Natural killer cell (primary cell): ENCODE data around the gene MAP1B. TPM values are rescaled to one million over a fixed set of nuclear protein-coding genes. Genes with fewer than 3 reads are reported as not detected.

Experiments used
- ATAC-seq, 3 donors: fragments of 150-1000 bp in 2 of 3; fragments of 200-7000 bp in 1 of 3; cut with Tn5 transposase; 1 replicate in 1 of 3; 2 replicates in 2 of 3; pipeline ENCODE4 v1.10.0; 2021; ENCODE audit warnings: mild to moderate bottlenecking in 2 of 3, moderate library complexity in 2 of 3
- DNase-seq, 2 donors: peaks; one replicate each; pipeline versions ENCODE4 v3.0.0 to v3.0.0-alpha.2; 2013 to 2021; ENCODE audit warnings: mixed read lengths in 1 of 2
- H3K27ac ChIP-seq: one replicate; pipeline ENCODE4 v1.5.1; 2013; ENCODE audit warnings: mild to moderate bottlenecking, low read length
- H3K27me3 ChIP-seq: one replicate; pipeline ENCODE4 v1.6.1; 2013; ENCODE audit warnings: low read length; ENCODE audit not compliant: control insufficient read depth, insufficient read depth
- H3K36me3 ChIP-seq: one replicate; pipeline ENCODE4 v1.6.1; 2013; ENCODE audit warnings: low read length; ENCODE audit not compliant: control insufficient read depth, insufficient read depth
- H3K4me1 ChIP-seq: one replicate; pipeline ENCODE4 v1.6.1; 2013; ENCODE audit warnings: low read length; ENCODE audit not compliant: control insufficient read depth, insufficient read depth
- H3K4me3 ChIP-seq: one replicate; pipeline ENCODE4 v1.5.1; 2013; ENCODE audit warnings: low read length
- H3K9me3 ChIP-seq: one replicate; pipeline ENCODE4 v1.6.1; 2013; ENCODE audit warnings: low read length; ENCODE audit not compliant: control insufficient read depth, insufficient read depth
- H3K27ac Mint-ChIP-seq, 2 donors: one replicate each; pipeline ENCODE4 v1.8.0; 2022; ENCODE audit warnings: mild to moderate bottlenecking in 2 of 2, mixed read lengths in 2 of 2, moderate library complexity in 1 of 2
- H3K27me3 Mint-ChIP-seq, 2 donors: one replicate each; pipeline ENCODE4 v1.8.0; 2022; ENCODE audit warnings: low read depth in 2 of 2, mixed read lengths in 2 of 2
- H3K36me3 Mint-ChIP-seq: one replicate; pipeline ENCODE4 v1.8.0; 2022; ENCODE audit warnings: mixed read lengths
- H3K4me1 Mint-ChIP-seq, 2 donors: one replicate each; pipeline ENCODE4 v1.8.0; 2022; ENCODE audit warnings: mixed read lengths in 2 of 2
- H3K4me3 Mint-ChIP-seq: one replicate; pipeline ENCODE4 v1.8.0; 2022; ENCODE audit warnings: mild to moderate bottlenecking, moderate library complexity, mixed read lengths
- H3K9me3 Mint-ChIP-seq, 2 donors: one replicate each; pipeline ENCODE4 v1.8.0; 2022; ENCODE audit warnings: mixed read lengths in 2 of 2
- WGBS: methylation state at CpG from one replicate; pipeline ENCODE4 v1.1.7; 2013; ENCODE audit warnings: missing lambda C conversion rate; ENCODE audit not compliant: insufficient coverage; 5-methylcytosine and 5-hydroxymethylcytosine counted together
- intact Hi-C: fragments of 100-400 bp; cut with micrococcal nuclease; formaldehyde crosslinking; loops from one replicate; pipeline ENCODE4 v1.14.2; 2022
- total RNA-seq, 4 donors: library from RNA; stranded (reverse); fragments of 120-200 nt in 1 of 4; gene quantifications; one replicate each; pipeline versions ENCODE4 v1.2.3 to v1.2.4, GENCODE V29; 2013 to 2022
- TF ChIP-seq, protein P1 (sequence below): fragments of 200-600 bp; IDR thresholded peaks from one replicate; pipeline ENCODE4 v1.8.0; 2022; ENCODE audit warnings: antibody characterized with exemption

The MAP1B gene
- total RNA-seq, 3 donors from 2014 or later (not counting 1 experiment from before 2014, with no cell fraction given) = 0.07 to 0.31 TPM; not detected in 1

DNA sequence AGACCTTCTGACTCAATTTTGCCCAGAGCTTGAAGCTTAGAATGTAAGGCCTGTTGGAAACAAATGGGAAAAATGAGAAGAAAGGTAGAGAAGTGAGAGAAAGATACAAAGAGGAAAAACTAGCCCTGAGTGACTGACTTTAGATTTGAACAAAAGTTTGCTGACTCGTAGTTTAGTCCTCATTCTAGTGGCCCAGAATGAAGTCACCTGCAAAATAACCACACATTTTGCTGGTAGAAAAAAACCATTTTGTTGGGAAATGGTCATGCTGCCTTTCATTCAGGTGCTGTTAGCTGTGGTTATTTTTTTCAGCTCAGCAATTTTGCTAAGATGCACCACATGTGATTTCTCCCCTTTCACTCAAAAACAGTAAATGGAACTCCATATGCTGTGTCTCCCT is 113.8 kb downstream of the MAP1B start:
- Mint-ChIP-seq H3K9me3 (no peaks in the 10 kb centered on the region), H3K4me1 (peaks cover 0 to 4% of the 10 kb centered on the region in 2 donors), H3K27me3 (no peaks in the 10 kb centered on the region), H3K27ac (no peak overlapping the region), H3K36me3 (peaks cover 55% of the 10 kb centered on the region), H3K4me3 (no peak overlapping the region)
- Histone ChIP-seq H3K4me1 (no peaks in the 10 kb centered on the region), H3K4me3 (no peak overlapping the region), H3K27ac (no peak overlapping the region), H3K9me3 (no peaks in the 10 kb centered on the region), H3K36me3 (peaks cover 74% of the 10 kb centered on the region), H3K27me3 (no peaks in the 10 kb centered on the region)
- DNase-seq (no peak), ATAC-seq (no peak)
- intact Hi-C loops = no loop called here
- TF ChIP-seq, protein P1, sequence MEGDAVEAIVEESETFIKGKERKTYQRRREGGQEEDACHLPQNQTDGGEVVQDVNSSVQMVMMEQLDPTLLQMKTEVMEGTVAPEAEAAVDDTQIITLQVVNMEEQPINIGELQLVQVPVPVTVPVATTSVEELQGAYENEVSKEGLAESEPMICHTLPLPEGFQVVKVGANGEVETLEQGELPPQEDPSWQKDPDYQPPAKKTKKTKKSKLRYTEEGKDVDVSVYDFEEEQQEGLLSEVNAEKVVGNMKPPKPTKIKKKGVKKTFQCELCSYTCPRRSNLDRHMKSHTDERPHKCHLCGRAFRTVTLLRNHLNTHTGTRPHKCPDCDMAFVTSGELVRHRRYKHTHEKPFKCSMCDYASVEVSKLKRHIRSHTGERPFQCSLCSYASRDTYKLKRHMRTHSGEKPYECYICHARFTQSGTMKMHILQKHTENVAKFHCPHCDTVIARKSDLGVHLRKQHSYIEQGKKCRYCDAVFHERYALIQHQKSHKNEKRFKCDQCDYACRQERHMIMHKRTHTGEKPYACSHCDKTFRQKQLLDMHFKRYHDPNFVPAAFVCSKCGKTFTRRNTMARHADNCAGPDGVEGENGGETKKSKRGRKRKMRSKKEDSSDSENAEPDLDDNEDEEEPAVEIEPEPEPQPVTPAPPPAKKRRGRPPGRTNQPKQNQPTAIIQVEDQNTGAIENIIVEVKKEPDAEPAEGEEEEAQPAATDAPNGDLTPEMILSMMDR = no peak
- WGBS = 100% methylated on average over 1 of the region's 1 CpG

DNA sequence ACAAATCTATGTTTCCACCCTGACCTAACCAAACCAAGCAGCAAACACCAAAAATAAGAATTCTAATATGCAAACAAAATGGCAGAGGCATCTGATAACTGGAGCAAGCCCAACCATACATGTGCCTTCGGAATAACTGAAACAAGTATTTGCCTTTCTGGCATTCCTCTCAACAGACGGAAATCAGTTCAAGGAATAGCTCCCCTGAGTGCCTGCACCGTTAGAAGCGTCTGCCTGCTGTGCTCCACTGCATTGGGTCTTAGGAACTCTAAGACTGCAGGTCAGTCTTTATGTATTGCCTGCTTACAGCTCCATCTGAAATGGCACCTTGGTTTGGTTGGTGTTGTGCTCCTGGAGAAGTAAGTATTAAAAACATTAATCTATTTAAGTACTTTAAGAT is 114.3 kb downstream of the MAP1B start:
- ATAC-seq (no peak), DNase-seq (no peak)
- H3K27me3 Mint-ChIP-seq = no peaks in the 10 kb centered on the region
- no peaks in the 10 kb centered on the region for H3K4me1 ChIP-seq
- 96% methylated on average over 4 of the region's 4 CpGs for WGBS
- no peak overlapping the region for H3K4me3 Mint-ChIP-seq
- TF ChIP-seq, protein P1 = no peak
- H3K27ac Mint-ChIP-seq = no peak overlapping the region
- H3K36me3 ChIP-seq = peaks cover 74% of the 10 kb centered on the region
- no peak overlapping the region for H3K27ac ChIP-seq
- intact Hi-C loops = no loop called here
- H3K36me3 Mint-ChIP-seq = peaks cover 60% of the 10 kb centered on the region
- no peaks in the 10 kb centered on the region for H3K9me3 ChIP-seq
- H3K4me1 Mint-ChIP-seq = peaks cover 0 to 4% of the 10 kb centered on the region in 2 donors
- no peaks in the 10 kb centered on the region for H3K27me3 ChIP-seq
- no peak overlapping the region for H3K4me3 ChIP-seq
- no peaks in the 10 kb centered on the region for H3K9me3 Mint-ChIP-seq

DNA sequence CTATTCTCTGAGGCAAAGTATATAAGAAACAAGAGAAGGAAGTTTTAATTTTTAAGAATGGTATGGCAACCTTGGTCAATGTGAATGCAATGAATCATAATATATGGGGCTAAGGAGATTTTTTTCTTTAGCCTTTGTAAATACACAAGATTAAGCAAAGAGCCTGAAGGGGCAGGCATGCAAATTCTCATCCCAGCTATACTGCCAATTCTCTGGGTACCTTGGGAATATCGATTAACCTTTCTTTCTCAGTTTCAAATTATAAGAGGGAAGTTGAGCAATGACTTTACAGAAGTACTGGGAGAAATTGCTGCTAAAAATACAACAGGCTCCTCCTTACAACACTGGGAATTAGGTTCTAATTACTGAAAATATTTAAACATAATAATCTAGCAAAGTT is 115.2 kb downstream of the MAP1B start:
- Histone ChIP-seq H3K4me3 (no peak overlapping the region), H3K27me3 (no peaks in the 10 kb centered on the region), H3K4me1 (no peaks in the 10 kb centered on the region), H3K27ac (no peak overlapping the region), H3K9me3 (no peaks in the 10 kb centered on the region), H3K36me3 (peaks cover 74% of the 10 kb centered on the region)
- Mint-ChIP-seq H3K4me3 (no peak overlapping the region), H3K27me3 (no peaks in the 10 kb centered on the region), H3K36me3 (peaks cover 62% of the 10 kb centered on the region), H3K9me3 (no peaks in the 10 kb centered on the region), H3K4me1 (peaks cover 0 to 4% of the 10 kb centered on the region in 2 donors), H3K27ac (no peak overlapping the region)
- no peak for DNase-seq
- WGBS = no CpG with 5 or more reads among the region's 1 CpG
- TF ChIP-seq, protein P1 = no peak
- no peak for ATAC-seq
- intact Hi-C loops = no loop called here

DNA sequence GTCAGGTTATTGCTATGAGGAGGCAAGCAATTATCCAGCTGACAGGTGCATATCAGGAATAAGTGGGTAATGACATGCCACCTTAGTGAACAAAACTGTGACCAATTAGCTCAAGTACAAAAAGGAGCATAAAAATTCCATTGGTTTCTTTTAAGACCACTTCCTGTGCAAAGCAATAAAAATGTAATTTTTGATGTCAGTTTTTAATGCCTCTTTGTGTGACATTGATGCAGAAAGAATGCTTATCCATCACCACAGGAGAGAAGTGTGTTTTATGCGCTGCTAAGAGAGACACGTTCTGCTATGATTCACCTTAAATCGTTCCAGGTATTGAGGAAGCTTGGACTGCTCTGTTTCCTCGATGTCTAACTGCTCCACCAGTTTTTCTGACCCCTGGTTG is 116.1 kb downstream of the MAP1B start:
- H3K9me3 Mint-ChIP-seq = no peaks in the 10 kb centered on the region
- intact Hi-C loops = no loop called here
- no peak overlapping the region for H3K4me3 ChIP-seq
- ATAC-seq (no peak), DNase-seq (no peak)
- H3K27ac Mint-ChIP-seq = no peak overlapping the region
- H3K27me3 ChIP-seq = no peaks in the 10 kb centered on the region
- 95% methylated on average over 4 of the region's 4 CpGs for WGBS
- peaks cover 70% of the 10 kb centered on the region for H3K36me3 ChIP-seq
- H3K9me3 ChIP-seq = no peaks in the 10 kb centered on the region
- no peak overlapping the region for H3K27ac ChIP-seq
- H3K4me3 Mint-ChIP-seq = no peak overlapping the region
- peaks cover 59% of the 10 kb centered on the region for H3K36me3 Mint-ChIP-seq
- no peaks in the 10 kb centered on the region for H3K4me1 ChIP-seq
- TF ChIP-seq, protein P1 = no peak
- H3K27me3 Mint-ChIP-seq = no peaks in the 10 kb centered on the region
- peaks cover 0 to 4% of the 10 kb centered on the region in 2 donors for H3K4me1 Mint-ChIP-seq
